Stimulated activated CD4-positive, alpha-beta T cell treated with anti-CD3 and anti-CD28 coated beads, TNF-alpha, amount 100 ng/mL, for 48 hours (primary cell): ENCODE measurements around the gene TRIM25.

ENCODE experiments used
- DNase-seq, 3 donors: peaks; one replicate each; pipeline ENCODE4 v3.0.0-alpha.2; 2020; ENCODE audit warnings: low read depth in 3 of 3

TRIM25 gene

GRCh38 chr17:56928586-56928985 is 14.7 kb upstream of the TRIM25 start:
- no peak for DNase-seq

- DNase-seq, result no peak
These were observed 12.9 kb upstream of the TRIM25 start for GRCh38 chr17:56926704-56927103.

- no peak for DNase-seq
These were observed 12.4 kb upstream of the TRIM25 start for GRCh38 chr17:56926270-56926669.

- no peak for DNase-seq
These were observed 11.2 kb upstream of the TRIM25 start for GRCh38 chr17:56925088-56925487.

- DNase-seq, result no peak
These were observed 5.9 kb upstream of the TRIM25 start for GRCh38 chr17:56919717-56920116.

- no peak for DNase-seq
These were observed 5.1 kb upstream of the TRIM25 start for GRCh38 chr17:56918916-56919315.

GRCh38 chr17:56917559-56918296 is 3.9 kb upstream of the TRIM25 start:
- DNase-seq, result no peak

- DNase-seq, result no peak
These were observed 878 bp upstream of the TRIM25 start for GRCh38 chr17:56914581-56915273.

- DNase-seq, result no peak
These were observed 439 bp downstream of the TRIM25 start for GRCh38 chr17:56913353-56913866.

- DNase-seq, result no peak
These were observed 893 bp downstream of the TRIM25 start for GRCh38 chr17:56913000-56913311.

GRCh38 chr17:56912105-56912999 is 1.5 kb downstream of the TRIM25 start:
- DNase-seq, result no peak

- DNase-seq, result no peak
These were observed 3.2 kb downstream of the TRIM25 start for GRCh38 chr17:56910509-56911235.

- no peak for DNase-seq
These were observed 3.9 kb downstream of the TRIM25 start for GRCh38 chr17:56909742-56910508.

GRCh38 chr17:56908001-56908542 is 5.8 kb downstream of the TRIM25 start:
- peak in 1 of 3 donors; percentile 16 for DNase-seq

- DNase-seq, result no peak
These were observed 10.3 kb downstream of the TRIM25 start for GRCh38 chr17:56903560-56903959.

- DNase-seq, result no peak
These were observed 11.5 kb downstream of the TRIM25 start for GRCh38 chr17:56902348-56902747.

GRCh38 chr17:56899403-56899802 is 14.4 kb downstream of the TRIM25 start:
- DNase-seq, result no peak

GRCh38 chr17:56898874-56899273 is 15.0 kb downstream of the TRIM25 start:
- DNase-seq, result no peak

GRCh38 chr17:56897646-56898424 is 16.0 kb downstream of the TRIM25 start:
- no peak for DNase-seq

GRCh38 chr17:56896968-56897359 is 16.9 kb downstream of the TRIM25 start:
- DNase-seq, result no peak
